K562 (cell line): ENCODE results near the gene SAMD14. TPM values are rescaled to one million over a fixed set of nuclear protein-coding genes. Genes with fewer than 3 reads are reported as not detected.

ENCODE experiments used
- ARNT ChIP-seq, 2 experiments: fragments of 450-650 bp; IDR thresholded peaks; 2 replicates each; pipeline ENCODE4 v1.6.1; 2016; ENCODE audit warnings: mild to moderate bottlenecking in 1 of 2
- BCOR ChIP-seq: fragments of 450-650 bp; IDR thresholded peaks from 2 replicates; pipeline ENCODE4 v1.6.1; 2016
- CHCHD3 ChIP-seq: fragments of 250-450 bp; sonication (Bioruptor Pico); IDR thresholded peaks from 2 replicates; pipeline ENCODE4 v2.1.2; 2022; ENCODE audit warnings: mild to moderate bottlenecking
- EGR1 ChIP-seq: fragments of 450-650 bp; conservative IDR thresholded peaks from 2 replicates; pipeline ENCODE4 v1.6.1; 2017; ENCODE audit warnings: mild to moderate bottlenecking
- EHMT2 ChIP-seq: fragments of 450-650 bp; IDR thresholded peaks from 2 replicates; pipeline ENCODE4 v1.6.1; 2018; ENCODE audit warnings: antibody characterized with exemption
- HDAC3 ChIP-seq: fragments of 450-650 bp; IDR thresholded peaks from 2 replicates; pipeline ENCODE4 v1.6.1; 2018; ENCODE audit warnings: borderline replicate concordance, mild to moderate bottlenecking, moderate library complexity; ENCODE audit not compliant: partially characterized antibody
- HSF4 ChIP-seq: fragments of 250-450 bp; sonication (Bioruptor Pico); IDR thresholded peaks from 2 replicates; pipeline ENCODE4 v2.1.2; 2022; ENCODE audit warnings: mild to moderate bottlenecking, moderate library complexity, borderline replicate concordance
- JUND ChIP-seq, 2 experiments: IDR thresholded peaks; 2 replicates in 1 of 2; 3 replicates in 1 of 2; pipeline ENCODE4 v1.6.1; 2011; ENCODE audit warnings: borderline replicate concordance in 2 of 2, low read depth in 2 of 2, low read length in 2 of 2, improper control_type of control experiment in 1 of 2, missing biosample characterization in 1 of 2, missing genetic modification characterization in 1 of 2, missing genetic modification reagents in 1 of 2
- NCOA1 ChIP-seq: fragments of 450-650 bp; IDR thresholded peaks from 2 replicates; pipeline ENCODE4 v1.6.1; 2016; ENCODE audit warnings: low read depth
- NCOA6 ChIP-seq: fragments of 450-650 bp; IDR thresholded peaks from 2 replicates; pipeline ENCODE4 v1.6.1; 2017; ENCODE audit warnings: mild to moderate bottlenecking
- POLR3G ChIP-seq: IDR thresholded peaks from 2 replicates; pipeline ENCODE4 v1.6.1; 2011; ENCODE audit not compliant: insufficient read length, insufficient replicate concordance; ENCODE audit errors: extremely low read depth
- PRMT5 ChIP-seq: sonication (generic); formaldehyde crosslinking; IDR thresholded peaks from 2 replicates; pipeline ENCODE4 v1.5.0; 2020; ENCODE audit warnings: missing genetic modification reagents
- SMAD1 ChIP-seq: fragments of 150-350 bp; IDR thresholded peaks from 2 replicates; pipeline ENCODE4 v1.6.1; 2014; ENCODE audit warnings: low read length, low read depth; ENCODE audit not compliant: partially characterized antibody
- STAT5B ChIP-seq: fragments of 250-450 bp; sonication (Bioruptor Pico); IDR thresholded peaks from 2 replicates; pipeline ENCODE4 v1.8.0; 2021; ENCODE audit warnings: mild to moderate bottlenecking, inconsistent platforms
- ZNF174 ChIP-seq: fragments of 250-450 bp; sonication (Bioruptor Pico); IDR thresholded peaks from 2 replicates; pipeline ENCODE4 v1.4.0; 2020; ENCODE audit warnings: mild to moderate bottlenecking
- ZNF407 ChIP-seq: fragments of 450-650 bp; IDR thresholded peaks from 2 replicates; pipeline ENCODE4 v1.6.1; 2016; ENCODE audit warnings: low read depth
- ZNF76 ChIP-seq: fragments of 250-450 bp; sonication (Bioruptor Pico); IDR thresholded peaks from 2 replicates; pipeline ENCODE4 v1.4.0; 2020; ENCODE audit warnings: mild to moderate bottlenecking, moderate library complexity, borderline replicate concordance
- polyA plus RNA-seq, 8 experiments: library from polyadenylated mRNA; depleted of rRNA in 4 of 8; stranded (reverse) in 5 of 8; unstranded in 3 of 8; fragments of >200 nt; fragmentation: Nextera tagmentation in 2 of 8; fragmentation: Illumina TruSeq in 1 of 8; extraction: Ambion mirVana in 2 of 8; extraction: Trizol in 1 of 8; gene quantifications; 2 replicates each; pipeline versions ENCODE4 v1.2.1 to v1.2.3, GENCODE V29; 2011 to 2014; ENCODE audit warnings: inconsistent platforms in 1 of 8, missing spikeins in 1 of 8
- total RNA-seq, 7 experiments: library from RNA; depleted of rRNA in 6 of 7; stranded (reverse); fragments of >200 nt in 6 of 7; fragmentation: Illumina TruSeq in 2 of 7; extraction: Trizol in 2 of 7; gene quantifications; 2 replicates each; pipeline versions ENCODE4 v1.2.1 to v1.2.3, GENCODE V29; 2011 to 2021; ENCODE audit warnings: low replicate concordance in 1 of 7
- TF ChIP-seq, protein P1 (sequence below), 2 experiments: IDR thresholded peaks; 2 replicates each; pipeline ENCODE4 v1.6.1; 2011; ENCODE audit warnings: borderline replicate concordance in 1 of 2, control low read depth in 1 of 2, low read depth in 1 of 2, low read length in 1 of 2, mild to moderate bottlenecking in 1 of 2, mixed read lengths in 1 of 2, moderate library complexity in 1 of 2; ENCODE audit not compliant: insufficient read depth in 1 of 2, insufficient read length in 1 of 2, poor library complexity in 1 of 2, severe bottlenecking in 1 of 2; ENCODE audit errors: extremely low read depth in 1 of 2

The SAMD14 gene
- total and polyA plus RNA-seq, 9 of the 15 experiments (the other 6 are each of a cell fraction or from before 2014, with no cell fraction given) = 0.04 to 0.07 TPM; not detected in 7

- TF ChIP-seq ZNF407 (no peak), EHMT2 (no peak), EGR1 (no peak), CHCHD3 (CRISPR knock-in tag) (no peak), NCOA1 (no peak), SMAD1 (no peak), PRMT5 (CRISPR knock-in tag) (no peak), ZNF76 (no peak), HSF4 (CRISPR knock-in tag) (no peak), BCOR (no peak), JUND (IDR thresholded peaks at IDR 0.05; ENCODE audit: borderline replicate concordance, low read depth, low read length) (peak; percentile 82), JUND (tag; IDR thresholded peaks at IDR 0.05; ENCODE audit: borderline replicate concordance, low read depth, low read length) (peak; percentile 75; the same call in 1 of the 3 replicates), POLR3G (no peak), ARNT (IDR thresholded peaks at IDR 0.05) (no peak), ZNF174 (CRISPR knock-in tag) (no peak), HDAC3 (no peak), NCOA6 (no peak), STAT5B (CRISPR knock-in tag) (no peak)
- TF ChIP-seq, protein P1, sequence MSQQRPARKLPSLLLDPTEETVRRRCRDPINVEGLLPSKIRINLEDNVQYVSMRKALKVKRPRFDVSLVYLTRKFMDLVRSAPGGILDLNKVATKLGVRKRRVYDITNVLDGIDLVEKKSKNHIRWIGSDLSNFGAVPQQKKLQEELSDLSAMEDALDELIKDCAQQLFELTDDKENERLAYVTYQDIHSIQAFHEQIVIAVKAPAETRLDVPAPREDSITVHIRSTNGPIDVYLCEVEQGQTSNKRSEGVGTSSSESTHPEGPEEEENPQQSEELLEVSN (IDR thresholded peaks at IDR 0.05; ENCODE audit: borderline replicate concordance in 1 of 2, extremely low read depth in 1 of 2, insufficient read depth in 1 of 2, insufficient read length in 1 of 2, low read depth in 1 of 2, low read length in 1 of 2, poor library complexity in 1 of 2, severe bottlenecking in 1 of 2) = no peak
These were observed 10.3 kb upstream of the SAMD14 start (continued) for GRCh38 chr17:50139950-50140885.
